Bladder microvascular endothelial cell (primary cell): ENCODE results near the gene GMCL1. TPM values are rescaled to one million over a fixed set of nuclear protein-coding genes. Genes with fewer than 3 reads are reported as not detected.

Experiments
- total RNA-seq: library from RNA; depleted of rRNA; stranded (reverse); fragments of >200 nt; gene quantifications from 2 replicates; pipeline ENCODE4 v1.2.3, GENCODE V29; 2014

Gene GMCL1
- 8.6 and 11.6 TPM in 2 replicates for total RNA-seq

GRCh38 chr2:69829256-69830044 lies at the start of gene GMCL1:
Gene GMCL1 (plus strand): TSS chr2:69829660. CDS start chr2:69829893, 233 bp downstream.

GRCh38 chr2:69893684-69894551 lies 64.5 kb downstream of the GMCL1 start, which contains the start of gene SNRNP27:
Gene SNRNP27 (plus strand): TSS chr2:69893956. CDS start chr2:69893985, 29 bp downstream.

GRCh38 chr2:69914950-69915945 lies 85.8 kb downstream of the GMCL1 start, which contains the start of gene MXD1:
Gene MXD1 (plus strand): TSS chr2:69915109. CDS start chr2:69915331, 222 bp downstream.

Other genes with a start within 250 kb of the GMCL1 start
- gene AAK1, start 185.9 kb upstream of the GMCL1 start, total RNA-seq = 15.1 and 44.7 TPM in 2 replicates
- 33.8 and 52.6 TPM in 2 replicates for gene ANXA4, start 87.5 kb upstream of the GMCL1 start, total RNA-seq
- gene SNRNP27, start 64.3 kb downstream of the GMCL1 start, total RNA-seq = 24.4 and 30.7 TPM in 2 replicates
- gene MXD1, start 85.4 kb downstream of the GMCL1 start, total RNA-seq = 2.3 and 5.3 TPM in 2 replicates
- 0.16 and 0.25 TPM in 2 replicates for gene ASPRV1, start 132.0 kb downstream of the GMCL1 start, total RNA-seq